GM23338 (cell line): ENCODE results near the gene CTF1. TPM values are rescaled to one million over a fixed set of nuclear protein-coding genes. Genes with fewer than 3 reads are reported as not detected.

ENCODE experiments used
- ATAC-seq: fragments of 200-7000 bp; cut with Tn5 transposase; 3 replicates; pipeline ENCODE4 v1.9.1; 2020
- DNase-seq: peaks from one replicate; pipeline ENCODE4 v3.0.0-alpha.2; 2015; ENCODE audit warnings: low spot score
- H2AFZ ChIP-seq: fragments of 200-600 bp; sonication (generic); 2 replicates; pipeline ENCODE4 v1.8.0; 2016; ENCODE audit warnings: antibody characterized with exemption, mild to moderate bottlenecking, moderate library complexity
- H3F3A ChIP-seq: fragments of 200-600 bp; sonication (generic); replicated peaks from 2 replicates; pipeline ENCODE4 v1.8.0; 2017; ENCODE audit warnings: antibody characterized with exemption, mixed run types, low read depth
- H3K27ac ChIP-seq: fragments of 200-600 bp; sonication (generic); 2 replicates; pipeline ENCODE4 v1.6.1; 2016; ENCODE audit warnings: low read depth
- H3K27me3 ChIP-seq: fragments of 200-600 bp; sonication (generic); 2 replicates; pipeline ENCODE4 v1.8.0; 2016; ENCODE audit warnings: mild to moderate bottlenecking, mixed run types, moderate library complexity; ENCODE audit not compliant: insufficient read depth
- H3K36me3 ChIP-seq: fragments of 200-600 bp; sonication (generic); 2 replicates; pipeline ENCODE4 v1.8.0; 2016; ENCODE audit warnings: mild to moderate bottlenecking; ENCODE audit not compliant: insufficient read depth
- H3K4me1 ChIP-seq: fragments of 200-600 bp; sonication (generic); 2 replicates; pipeline ENCODE4 v1.8.0; 2016; ENCODE audit warnings: mild to moderate bottlenecking, moderate library complexity; ENCODE audit not compliant: insufficient read depth
- H3K4me2 ChIP-seq: fragments of 200-600 bp; sonication (generic); 2 replicates; pipeline ENCODE4 v1.7.1; 2017; ENCODE audit warnings: mixed run types
- H3K4me3 ChIP-seq: fragments of 200-600 bp; sonication (generic); 2 replicates; pipeline ENCODE4 v1.6.1; 2016; ENCODE audit warnings: mixed run types
- H3K79me2 ChIP-seq: fragments of 200-600 bp; sonication (generic); replicated peaks from 2 replicates; pipeline ENCODE4 v1.8.0; 2017; ENCODE audit warnings: mild to moderate bottlenecking; ENCODE audit not compliant: insufficient read depth
- H3K9me2 ChIP-seq: fragments of 200-600 bp; sonication (generic); 2 replicates; pipeline ENCODE4 v1.8.0; 2017; ENCODE audit not compliant: insufficient read depth
- H4K20me1 ChIP-seq: fragments of 200-600 bp; sonication (generic); replicated peaks from 2 replicates; pipeline ENCODE4 v1.8.0; 2017; ENCODE audit warnings: mild to moderate bottlenecking; ENCODE audit not compliant: insufficient read depth
- H3K27ac Mint-ChIP-seq: 2 replicates; pipeline ENCODE4 v1.8.0; 2020; ENCODE audit warnings: inconsistent platforms, mild to moderate bottlenecking, moderate library complexity, mixed read lengths
- H3K27me3 Mint-ChIP-seq: 3 replicates; pipeline ENCODE4 v1.8.0; 2022; ENCODE audit warnings: low read depth, mild to moderate bottlenecking, moderate library complexity, mixed read lengths, inconsistent platforms; ENCODE audit not compliant: insufficient read depth, poor library complexity
- H3K36me3 Mint-ChIP-seq: 3 replicates; pipeline ENCODE4 v1.8.0; 2021; ENCODE audit warnings: low read depth, mild to moderate bottlenecking, inconsistent platforms, moderate library complexity, mixed read lengths
- H3K4me1 Mint-ChIP-seq: 3 replicates; pipeline ENCODE4 v1.8.0; 2020; ENCODE audit warnings: mild to moderate bottlenecking, inconsistent platforms, mixed read lengths
- H3K4me3 Mint-ChIP-seq: 3 replicates; pipeline ENCODE4 v1.8.0; 2021; ENCODE audit warnings: moderate library complexity, mild to moderate bottlenecking, inconsistent platforms, mixed read lengths
- H3K9me3 Mint-ChIP-seq: 3 replicates; pipeline ENCODE4 v1.8.0; 2020; ENCODE audit warnings: moderate library complexity, mild to moderate bottlenecking, inconsistent platforms, mixed read lengths
- CREB1 ChIP-seq: fragments of 250-450 bp; sonication (Bioruptor Pico); IDR thresholded peaks from 2 replicates; pipeline ENCODE4 v1.5.0; 2020; ENCODE audit warnings: low read depth, mild to moderate bottlenecking, moderate library complexity
- CTCF ChIP-seq, 2 experiments: fragments of 200-600 bp in 1 of 2; sonication (generic) in 1 of 2; conservative IDR thresholded peaks; 2 replicates each; pipeline versions ENCODE4 v1.5.1 to v1.6.1; 2016 to 2017; ENCODE audit warnings: antibody characterized with exemption in 2 of 2, low read depth in 2 of 2, mild to moderate bottlenecking in 2 of 2, moderate library complexity in 1 of 2
- ETS1 ChIP-seq: IDR thresholded peaks from 2 replicates; pipeline ENCODE4 v1.6.1; 2016; ENCODE audit warnings: antibody characterized with exemption
- EZH2 ChIP-seq: fragments of 200-600 bp; sonication (generic); IDR thresholded peaks from one replicate; pipeline ENCODE4 v1.8.0; 2017; ENCODE audit warnings: antibody characterized with exemption, mild to moderate bottlenecking, low read depth; ENCODE audit not compliant: unreplicated experiment
- JUNB ChIP-seq: IDR thresholded peaks from one replicate; pipeline ENCODE4 v1.6.1; 2016; ENCODE audit warnings: antibody characterized with exemption; ENCODE audit not compliant: unreplicated experiment
- POLR2AphosphoS5 ChIP-seq: IDR thresholded peaks from 2 replicates; pipeline ENCODE4 v1.6.1; 2016; ENCODE audit warnings: antibody characterized with exemption, low read depth
- STAT1 ChIP-seq: IDR thresholded peaks from one replicate; pipeline ENCODE4 v1.6.1; 2016; ENCODE audit warnings: antibody characterized with exemption; ENCODE audit not compliant: unreplicated experiment
- ZNF331 ChIP-seq: fragments of 250-450 bp; sonication (Bioruptor Pico); IDR thresholded peaks from 2 replicates; pipeline ENCODE4 v1.5.0; 2020; ENCODE audit warnings: low read depth, mild to moderate bottlenecking, moderate library complexity
- polyA plus RNA-seq: library from polyadenylated mRNA; unstranded; fragments of >200 nt; fragmentation: Nextera tagmentation; extraction: Ambion mirVana; gene quantifications from 2 replicates; pipeline ENCODE4 v1.2.1, GENCODE V29; 2016
- total RNA-seq: library from RNA; depleted of rRNA; stranded (reverse); fragments of >200 nt; shearing (Covaris generic); gene quantifications from 2 replicates; pipeline ENCODE4 v1.2.3, GENCODE V29; 2014

Gene CTF1
- total and polyA plus RNA-seq, 2 experiments from 2014 or later, result 0.24 to 0.52 TPM

- 0 out of 2 replicates have a peak, but pooled peaks cover 4% of the 10 kb centered on the region for H3F3A ChIP-seq
- H4K20me1 ChIP-seq, result peaks cover 8% of the 10 kb centered on the region
- peak overlapping the region; percentile 90 for H3K4me3 ChIP-seq
- peak overlapping the region; percentile 90 for H3K4me2 ChIP-seq
- H3K27me3 ChIP-seq, result peaks cover 44% of the 10 kb centered on the region
- Mint-ChIP-seq H3K27me3 (peaks cover 25% of the 10 kb centered on the region), H3K4me1 (peaks cover 11% of the 10 kb centered on the region), H3K27ac (peak overlapping the region; percentile 96), H3K4me3 (peak overlapping the region; percentile 92), H3K9me3 (no peaks in the 10 kb centered on the region), H3K36me3 (peaks cover 14% of the 10 kb centered on the region)
- ATAC-seq (peak; percentile 97), DNase-seq (peak; percentile 97)
- peak overlapping the region; percentile 98 for H2AFZ ChIP-seq
- H3K4me1 ChIP-seq, result peaks cover 14% of the 10 kb centered on the region
- peaks cover 2% of the 10 kb centered on the region; the same call in 1 of the 2 replicates for H3K79me2 ChIP-seq
- no peaks in the 10 kb centered on the region for H3K9me2 ChIP-seq
- peak; percentile 77 for TF ChIP-seq CREB1 (CRISPR knock-in tag)
- TF ChIP-seq POLR2AphosphoS5, result peak; percentile 94
- no peak for TF ChIP-seq JUNB
- peak; percentile 29 for TF ChIP-seq EZH2
- peak; percentile 88 for TF ChIP-seq ETS1
- TF ChIP-seq CTCF (conservative IDR thresholded peaks at IDR 0.05; ENCODE audit: low read depth in 2 of 2), result no peak
- no peaks in the 10 kb centered on the region for H3K36me3 ChIP-seq
- peak overlapping the region; percentile 90 for H3K27ac ChIP-seq
Observed at GRCh38 chr16:30874821-30875717, 21.3 kb upstream of the CTF1 start.

DNA sequence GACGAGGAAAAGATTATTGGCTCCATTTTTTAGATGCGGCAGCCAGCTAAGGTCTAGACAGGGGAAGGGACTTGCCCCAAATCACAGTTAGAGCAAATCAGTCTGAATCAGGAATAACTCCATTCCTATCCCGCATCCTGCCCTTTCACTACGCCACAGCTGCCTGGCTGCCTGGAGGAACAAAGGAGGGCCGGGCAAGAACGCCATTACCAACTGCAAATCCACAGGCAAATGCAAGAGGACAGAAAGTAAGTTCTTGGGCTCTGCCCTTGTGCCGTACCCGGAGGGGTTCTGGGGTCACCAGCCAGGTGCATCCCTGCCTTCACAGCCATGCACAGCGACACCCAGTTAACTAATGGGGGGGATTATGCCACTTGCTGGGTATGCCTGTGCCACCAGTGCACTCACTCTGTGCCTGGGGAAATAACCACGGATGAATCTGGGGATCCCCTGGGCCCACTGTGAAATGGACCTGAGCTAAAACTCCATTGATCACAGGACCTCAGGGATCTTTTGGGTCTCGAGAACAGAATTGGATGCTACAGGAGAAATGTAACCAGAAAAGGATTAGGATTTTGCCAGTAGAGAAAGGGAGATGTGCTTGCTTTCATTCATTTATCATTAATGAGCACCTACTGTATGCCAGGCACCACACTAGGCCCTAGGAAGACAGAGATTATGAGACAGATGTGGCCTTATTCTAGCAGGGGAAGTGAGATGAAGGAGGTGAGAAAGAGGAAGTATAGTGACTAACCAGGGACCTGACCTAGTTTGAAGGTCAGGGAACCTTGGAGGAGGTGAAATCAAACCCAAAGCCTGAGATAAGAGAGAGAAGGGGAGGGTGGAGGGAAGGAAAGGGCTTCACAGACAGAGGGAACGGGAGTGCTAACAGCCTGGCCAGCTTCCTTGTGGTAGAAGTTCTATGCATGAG lies 20.3 kb upstream of the CTF1 start:
- H3K4me1 Mint-ChIP-seq, result peaks cover 11% of the 10 kb centered on the region
- Histone ChIP-seq H4K20me1 (peaks cover 8% of the 10 kb centered on the region), H3K9me2 (no peaks in the 10 kb centered on the region), H3K4me2 (peak overlapping the region; percentile 90), H3K79me2 (peaks cover 2% of the 10 kb centered on the region; the same call in 1 of the 2 replicates), H3K4me1 (peaks cover 14% of the 10 kb centered on the region), H2AFZ (peak overlapping the region; percentile 87), H3K27me3 (peaks cover 38% of the 10 kb centered on the region), H3K36me3 (no peaks in the 10 kb centered on the region), H3K4me3 (peak overlapping the region; percentile 90), H3F3A (0 out of 2 replicates have a peak, but pooled peaks cover 4% of the 10 kb centered on the region), H3K27ac (peak overlapping the region; percentile 90)
- H3K27me3 Mint-ChIP-seq, result peaks cover 25% of the 10 kb centered on the region
- no peak for TF ChIP-seq CTCF (conservative IDR thresholded peaks at IDR 0.05; ENCODE audit: low read depth in 2 of 2)
- TF ChIP-seq CREB1 (CRISPR knock-in tag), result no peak
- no peak for TF ChIP-seq STAT1
- no peak for TF ChIP-seq JUNB
- TF ChIP-seq EZH2, result no peak
- TF ChIP-seq ZNF331 (CRISPR knock-in tag), result no peak
- H3K4me3 Mint-ChIP-seq, result peak overlapping the region; percentile 92
- peak; percentile 3 for ATAC-seq
- H3K27ac Mint-ChIP-seq, result peak overlapping the region; percentile 96
- no peaks in the 10 kb centered on the region for H3K9me3 Mint-ChIP-seq
- DNase-seq, result peak; percentile 33
- peaks cover 17% of the 10 kb centered on the region for H3K36me3 Mint-ChIP-seq
